ENCODE data around the gene TMEM141.
"Not testable (repeated sequence)": the region's sequence is repeated elsewhere in the genome, so short reads cannot be mapped to it uniquely, and the experiment has no call there.

The TMEM141 gene

GRCh38 chr9:136831002-136831719 lies 40.0 kb downstream of the TMEM141 start:
- no peak for DNase-seq (ENCODE audit: low spot score)
- TF ChIP-seq CTCF (IDR thresholded peaks at IDR 0.05; ENCODE audit: borderline replicate concordance, control extremely low read depth, extremely low read depth, insufficient read depth, missing control alignments), result no peak
- in situ Hi-C loops (cut with MboI; ENCODE audit: low sequenced_read_pairs, unreplicated experiment), result no loop called here

- DNase-seq (ENCODE audit: low spot score), result no peak
- in situ Hi-C loops (cut with MboI; ENCODE audit: low sequenced_read_pairs, unreplicated experiment), result no loop called here
- TF ChIP-seq CTCF (IDR thresholded peaks at IDR 0.05; ENCODE audit: borderline replicate concordance, control extremely low read depth, extremely low read depth, insufficient read depth, missing control alignments), result no peak
These were observed 40.6 kb downstream of the TMEM141 start for GRCh38 chr9:136831720-136832104.

GRCh38 chr9:136832581-136832980 lies 41.4 kb downstream of the TMEM141 start:
- TF ChIP-seq CTCF (IDR thresholded peaks at IDR 0.05; ENCODE audit: borderline replicate concordance, control extremely low read depth, extremely low read depth, insufficient read depth, missing control alignments), result no peak
- no peak for DNase-seq (ENCODE audit: low spot score)

GRCh38 chr9:136833381-136834048 lies 42.4 kb downstream of the TMEM141 start:
- in situ Hi-C loops (cut with MboI; ENCODE audit: low sequenced_read_pairs, unreplicated experiment); DNase-seq (ENCODE audit: low spot score): not testable (repeated sequence)

More at GRCh38 chr9:136832581-136832980, 41.4 kb downstream of the TMEM141 start:
- in situ Hi-C loops (cut with MboI; ENCODE audit: low sequenced_read_pairs, unreplicated experiment), result no loop called here

- DNase-seq (ENCODE audit: low spot score), result no peak
- TF ChIP-seq CTCF (IDR thresholded peaks at IDR 0.05; ENCODE audit: borderline replicate concordance, control extremely low read depth, extremely low read depth, insufficient read depth, missing control alignments), result no peak
- in situ Hi-C loops (cut with MboI; ENCODE audit: low sequenced_read_pairs, unreplicated experiment), result no loop called here
These were observed 44.2 kb downstream of the TMEM141 start for GRCh38 chr9:136835162-136835931.

- in situ Hi-C loops (cut with MboI; ENCODE audit: low sequenced_read_pairs, unreplicated experiment), result no loop called here
- DNase-seq (ENCODE audit: low spot score), result no peak
These were observed 45.1 kb downstream of the TMEM141 start for GRCh38 chr9:136835932-136836904.

More at GRCh38 chr9:136835932-136836904, 45.1 kb downstream of the TMEM141 start:
- no peak for TF ChIP-seq CTCF (IDR thresholded peaks at IDR 0.05; ENCODE audit: borderline replicate concordance, control extremely low read depth, extremely low read depth, insufficient read depth, missing control alignments)
